SK-N-SH treated with all-trans-retinoic acid at 6 μM for 48 hours (cell line): ENCODE results near the gene DMAC2L.

Experiments used
- ARNTL ChIP-seq: fragments of 450-650 bp; formaldehyde crosslinking; IDR thresholded peaks from 2 replicates; pipeline ENCODE4 v1.5.0; 2020; ENCODE audit warnings: low read depth, mild to moderate bottlenecking, moderate library complexity, borderline replicate concordance
- ESRRG ChIP-seq: fragments of 250-450 bp; sonication (Bioruptor Pico); IDR thresholded peaks from 2 replicates; pipeline ENCODE4 v1.6.1; 2021; ENCODE audit warnings: mild to moderate bottlenecking
- GLIS3 ChIP-seq: fragments of 250-450 bp; sonication (Bioruptor Pico); IDR thresholded peaks from 2 replicates; pipeline ENCODE4 v1.5.0; 2020; ENCODE audit warnings: mild to moderate bottlenecking, moderate library complexity
- PATZ1 ChIP-seq: fragments of 250-450 bp; sonication (Bioruptor Pico); IDR thresholded peaks from 2 replicates; pipeline ENCODE4 v1.8.0; 2020; ENCODE audit warnings: mild to moderate bottlenecking, moderate library complexity, borderline replicate concordance
- PPARA ChIP-seq: fragments of 250-450 bp; sonication (Bioruptor Pico); IDR thresholded peaks from 2 replicates; pipeline ENCODE4 v1.5.0; 2020; ENCODE audit warnings: mild to moderate bottlenecking, borderline replicate concordance
- RARB ChIP-seq: fragments of 250-450 bp; sonication (Bioruptor Pico); IDR thresholded peaks from 2 replicates; pipeline ENCODE4 v1.8.0; 2021; ENCODE audit warnings: mild to moderate bottlenecking, moderate library complexity
- SNAI2 ChIP-seq: fragments of 250-450 bp; sonication (Bioruptor Pico); IDR thresholded peaks from 2 replicates; pipeline ENCODE4 v1.5.0; 2020; ENCODE audit warnings: mild to moderate bottlenecking, moderate library complexity
- TCF4 ChIP-seq: fragments of 250-450 bp; sonication (Bioruptor Pico); IDR thresholded peaks from 2 replicates; pipeline ENCODE4 v1.8.0; 2021; ENCODE audit warnings: mild to moderate bottlenecking, moderate library complexity, borderline replicate concordance
- ZC3H10 ChIP-seq: fragments of 250-450 bp; sonication (Bioruptor Pico); IDR thresholded peaks from 2 replicates; pipeline ENCODE4 v1.5.1; 2021; ENCODE audit warnings: mild to moderate bottlenecking, moderate library complexity
- ZFP3 ChIP-seq: fragments of 250-450 bp; sonication (Bioruptor Pico); IDR thresholded peaks from 2 replicates; pipeline ENCODE4 v1.5.0; 2020; ENCODE audit warnings: mild to moderate bottlenecking, moderate library complexity
- ZFP30 ChIP-seq: fragments of 450-650 bp; formaldehyde crosslinking; IDR thresholded peaks from 2 replicates; pipeline ENCODE4 v1.5.0; 2022; ENCODE audit warnings: mild to moderate bottlenecking, moderate library complexity
- ZNF565 ChIP-seq: fragments of 450-650 bp; formaldehyde crosslinking; conservative IDR thresholded peaks from 2 replicates; pipeline ENCODE4 v1.5.0; 2020; ENCODE audit warnings: low read depth, mild to moderate bottlenecking, moderate library complexity
- TF ChIP-seq, protein P1 (sequence below): fragments of 250-450 bp; sonication (Bioruptor Pico); IDR thresholded peaks from 2 replicates; pipeline ENCODE4 v1.8.0; 2021; ENCODE audit warnings: low read depth, mild to moderate bottlenecking, moderate library complexity, borderline replicate concordance

DNA sequence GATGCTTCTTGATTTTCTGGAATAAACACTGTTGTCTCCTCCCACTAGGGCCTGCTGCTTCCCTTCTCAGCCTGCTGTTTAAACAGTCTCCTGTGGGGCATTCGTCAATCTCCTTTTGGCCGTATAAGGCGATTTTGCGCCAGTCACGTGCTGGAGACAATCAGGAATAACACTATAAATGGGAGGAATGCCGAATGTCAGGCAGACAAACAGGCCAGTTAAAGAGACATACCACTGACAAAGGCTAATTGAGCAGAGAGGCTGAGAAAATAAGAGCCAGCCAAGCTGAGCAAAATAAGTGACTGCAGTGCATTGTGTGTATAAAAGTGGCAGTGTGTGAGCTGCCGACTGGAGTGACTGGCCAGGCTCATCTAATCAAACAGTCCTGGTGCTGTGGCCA is 23.3 kb downstream of the DMAC2L start:
- TF ChIP-seq PATZ1 (CRISPR knock-in tag) (no peak), ZFP30 (CRISPR knock-in tag) (no peak), ZNF565 (no peak), TCF4 (CRISPR knock-in tag) (no peak), SNAI2 (no peak), GLIS3 (no peak), ZFP3 (CRISPR knock-in tag) (no peak), PPARA (no peak), ARNTL (CRISPR knock-in tag) (no peak), RARB (CRISPR knock-in tag) (no peak), ESRRG (no peak), ZC3H10 (CRISPR knock-in tag) (no peak)
- TF ChIP-seq, protein P1, sequence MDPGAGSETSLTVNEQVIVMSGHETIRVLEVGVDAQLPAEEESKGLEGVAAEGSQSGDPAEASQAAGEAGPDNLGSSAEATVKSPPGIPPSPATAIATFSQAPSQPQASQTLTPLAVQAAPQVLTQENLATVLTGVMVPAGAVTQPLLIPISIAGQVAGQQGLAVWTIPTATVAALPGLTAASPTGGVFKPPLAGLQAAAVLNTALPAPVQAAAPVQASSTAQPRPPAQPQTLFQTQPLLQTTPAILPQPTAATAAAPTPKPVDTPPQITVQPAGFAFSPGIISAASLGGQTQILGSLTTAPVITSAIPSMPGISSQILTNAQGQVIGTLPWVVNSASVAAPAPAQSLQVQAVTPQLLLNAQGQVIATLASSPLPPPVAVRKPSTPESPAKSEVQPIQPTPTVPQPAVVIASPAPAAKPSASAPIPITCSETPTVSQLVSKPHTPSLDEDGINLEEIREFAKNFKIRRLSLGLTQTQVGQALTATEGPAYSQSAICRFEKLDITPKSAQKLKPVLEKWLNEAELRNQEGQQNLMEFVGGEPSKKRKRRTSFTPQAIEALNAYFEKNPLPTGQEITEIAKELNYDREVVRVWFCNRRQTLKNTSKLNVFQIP (CRISPR knock-in tag) = no peak
